HFFc6 (cell line): ENCODE results near the gene APCDD1. TPM values are rescaled to one million over a fixed set of nuclear protein-coding genes. Genes with fewer than 3 reads are reported as not detected.

Experiments
- DNase-seq: peaks from one replicate; pipeline ENCODE4 v3.0.0-alpha.2; 2018
- H3K27ac Mint-ChIP-seq: 2 replicates; pipeline ENCODE4 v1.8.0; 2020; ENCODE audit warnings: mild to moderate bottlenecking, mixed read lengths
- H3K27me3 Mint-ChIP-seq: 2 replicates; pipeline ENCODE4 v1.8.0; 2021; ENCODE audit warnings: mild to moderate bottlenecking, moderate library complexity, mixed read lengths; ENCODE audit not compliant: insufficient read depth
- H3K36me3 Mint-ChIP-seq: 2 replicates; pipeline ENCODE4 v1.8.0; 2021; ENCODE audit warnings: low read depth, mixed read lengths
- H3K4me1 Mint-ChIP-seq: 2 replicates; pipeline ENCODE4 v1.8.0; 2020; ENCODE audit warnings: low read depth, mixed read lengths
- H3K4me3 Mint-ChIP-seq: 2 replicates; pipeline ENCODE4 v1.8.0; 2020; ENCODE audit warnings: mild to moderate bottlenecking, moderate library complexity, mixed read lengths
- H3K9me3 Mint-ChIP-seq: 2 replicates; pipeline ENCODE4 v1.8.0; 2020; ENCODE audit warnings: mild to moderate bottlenecking, mixed read lengths
- CTCF ChIP-seq: fragments of 200-600 bp; sonication (generic); IDR thresholded peaks from 2 replicates; pipeline ENCODE4 v1.5.0; 2021; ENCODE audit warnings: antibody characterized with exemption, mild to moderate bottlenecking
- long read RNA-seq: library from polyadenylated mRNA; unstranded; transcript quantifications from one replicate; pipeline ENCODE4 v2.0.0, GENCODE V29; 2019
- total RNA-seq, 6 experiments: library from RNA; stranded (reverse); fragmentation: NEBNext Ultra II Directional; extraction: Animal tissue kit (Norgen Biotek cat#: 25700); gene quantifications; 2 replicates in 1 of 6; 3 replicates in 5 of 6; pipeline ENCODE4 v1.2.3, GENCODE V29; 2021

The APCDD1 gene
- total RNA-seq = under 1 TPM in 1 of 6 experiments, not detected in 5; 0.12 TPM
- long read RNA-seq = 0 reads

GRCh38 chr18:10453806-10454680, at the start of gene APCDD1:
TSS of gene APCDD1 (plus strand) at chr18:10454635. CDS start at chr18:10454982, 347 bp downstream.
- no peak within 1 kb of the TSS for H3K27ac Mint-ChIP-seq

GRCh38 chr18:10405014-10405493, 49.4 kb upstream of the APCDD1 start:
- Mint-ChIP-seq H3K36me3 (no peaks in the 10 kb centered on the region), H3K9me3 (no peaks in the 10 kb centered on the region), H3K27me3 (peaks cover 25% of the 10 kb centered on the region), H3K27ac (no peak overlapping the region), H3K4me1 (peaks cover 15% of the 10 kb centered on the region), H3K4me3 (no peak overlapping the region)
- TF ChIP-seq CTCF = no peak
- DNase-seq = no peak

More at GRCh38 chr18:10453806-10454680, at the start of gene APCDD1:
- DNase-seq = no peak
- H3K4me3 Mint-ChIP-seq = peak within 1 kb of the TSS; percentile 68
- no peak for TF ChIP-seq CTCF
- H3K9me3 Mint-ChIP-seq = no peaks in the 10 kb centered on the region
- H3K36me3 Mint-ChIP-seq = peaks cover 5% of the 10 kb centered on the region
- peaks cover 5% of the 10 kb centered on the region; the same call in 1 of the 2 replicates for H3K4me1 Mint-ChIP-seq
- H3K27me3 Mint-ChIP-seq = peaks cover 42% of the 10 kb centered on the region

GRCh38 chr18:10405816-10406663, 48.4 kb upstream of the APCDD1 start:
- no peak for DNase-seq
- Mint-ChIP-seq H3K9me3 (no peaks in the 10 kb centered on the region), H3K4me1 (peaks cover 8% of the 10 kb centered on the region), H3K27me3 (peaks cover 29% of the 10 kb centered on the region), H3K36me3 (no peaks in the 10 kb centered on the region), H3K27ac (no peak overlapping the region), H3K4me3 (no peak overlapping the region)
- no peak for TF ChIP-seq CTCF

- Mint-ChIP-seq H3K9me3 (no peaks in the 10 kb centered on the region), H3K4me3 (no peak overlapping the region), H3K4me1 (no peaks in the 10 kb centered on the region; the same call in 1 of the 2 replicates), H3K27ac (no peak overlapping the region), H3K36me3 (no peaks in the 10 kb centered on the region), H3K27me3 (peaks cover 33% of the 10 kb centered on the region)
- DNase-seq = no peak
- TF ChIP-seq CTCF = no peak
Measured at GRCh38 chr18:10408131-10408530, 46.3 kb upstream of the APCDD1 start.

- no peak for TF ChIP-seq CTCF
- H3K27ac Mint-ChIP-seq = no peak overlapping the region
- H3K27me3 Mint-ChIP-seq = peaks cover 32% of the 10 kb centered on the region
- no peak overlapping the region for H3K4me3 Mint-ChIP-seq
- no peaks in the 10 kb centered on the region for H3K36me3 Mint-ChIP-seq
- no peaks in the 10 kb centered on the region; the same call in 1 of the 2 replicates for H3K4me1 Mint-ChIP-seq
- no peaks in the 10 kb centered on the region for H3K9me3 Mint-ChIP-seq
- no peak for DNase-seq
Measured at GRCh38 chr18:10409041-10409440, 45.4 kb upstream of the APCDD1 start.
